ENCODE data around the gene TREM1.

Gene TREM1

GRCh38 chr6:41286544-41287346, at the start of gene TREM1:
Gene TREM1, minus strand, starts transcription at chr6:41286682. Its CDS starts 27 bp downstream, at chr6:41286655.
- TF ChIP-seq, protein P1, sequence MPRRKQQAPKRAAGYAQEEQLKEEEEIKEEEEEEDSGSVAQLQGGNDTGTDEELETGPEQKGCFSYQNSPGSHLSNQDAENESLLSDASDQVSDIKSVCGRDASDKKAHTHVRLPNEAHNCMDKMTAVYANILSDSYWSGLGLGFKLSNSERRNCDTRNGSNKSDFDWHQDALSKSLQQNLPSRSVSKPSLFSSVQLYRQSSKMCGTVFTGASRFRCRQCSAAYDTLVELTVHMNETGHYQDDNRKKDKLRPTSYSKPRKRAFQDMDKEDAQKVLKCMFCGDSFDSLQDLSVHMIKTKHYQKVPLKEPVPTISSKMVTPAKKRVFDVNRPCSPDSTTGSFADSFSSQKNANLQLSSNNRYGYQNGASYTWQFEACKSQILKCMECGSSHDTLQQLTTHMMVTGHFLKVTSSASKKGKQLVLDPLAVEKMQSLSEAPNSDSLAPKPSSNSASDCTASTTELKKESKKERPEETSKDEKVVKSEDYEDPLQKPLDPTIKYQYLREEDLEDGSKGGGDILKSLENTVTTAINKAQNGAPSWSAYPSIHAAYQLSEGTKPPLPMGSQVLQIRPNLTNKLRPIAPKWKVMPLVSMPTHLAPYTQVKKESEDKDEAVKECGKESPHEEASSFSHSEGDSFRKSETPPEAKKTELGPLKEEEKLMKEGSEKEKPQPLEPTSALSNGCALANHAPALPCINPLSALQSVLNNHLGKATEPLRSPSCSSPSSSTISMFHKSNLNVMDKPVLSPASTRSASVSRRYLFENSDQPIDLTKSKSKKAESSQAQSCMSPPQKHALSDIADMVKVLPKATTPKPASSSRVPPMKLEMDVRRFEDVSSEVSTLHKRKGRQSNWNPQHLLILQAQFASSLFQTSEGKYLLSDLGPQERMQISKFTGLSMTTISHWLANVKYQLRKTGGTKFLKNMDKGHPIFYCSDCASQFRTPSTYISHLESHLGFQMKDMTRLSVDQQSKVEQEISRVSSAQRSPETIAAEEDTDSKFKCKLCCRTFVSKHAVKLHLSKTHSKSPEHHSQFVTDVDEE (CRISPR knock-in tag; IDR thresholded peaks at IDR 0.05) = no peak
- TF ChIP-seq GLIS3 (CRISPR knock-in tag; IDR thresholded peaks at IDR 0.05) (no peak), SNAI2 (CRISPR knock-in tag; IDR thresholded peaks at IDR 0.05) (no peak), TOX (CRISPR knock-in tag; IDR thresholded peaks at IDR 0.05; ENCODE audit: borderline replicate concordance) (no peak), ZNF565 (CRISPR knock-in tag; conservative IDR thresholded peaks at IDR 0.05; ENCODE audit: low read depth) (no peak), ISL1 (CRISPR knock-in tag; IDR thresholded peaks at IDR 0.05) (no peak), ZC3H10 (CRISPR knock-in tag; IDR thresholded peaks at IDR 0.05) (no peak), ARNTL (CRISPR knock-in tag; IDR thresholded peaks at IDR 0.05; ENCODE audit: borderline replicate concordance, low read depth) (no peak)
- TF ChIP-seq, protein P2, sequence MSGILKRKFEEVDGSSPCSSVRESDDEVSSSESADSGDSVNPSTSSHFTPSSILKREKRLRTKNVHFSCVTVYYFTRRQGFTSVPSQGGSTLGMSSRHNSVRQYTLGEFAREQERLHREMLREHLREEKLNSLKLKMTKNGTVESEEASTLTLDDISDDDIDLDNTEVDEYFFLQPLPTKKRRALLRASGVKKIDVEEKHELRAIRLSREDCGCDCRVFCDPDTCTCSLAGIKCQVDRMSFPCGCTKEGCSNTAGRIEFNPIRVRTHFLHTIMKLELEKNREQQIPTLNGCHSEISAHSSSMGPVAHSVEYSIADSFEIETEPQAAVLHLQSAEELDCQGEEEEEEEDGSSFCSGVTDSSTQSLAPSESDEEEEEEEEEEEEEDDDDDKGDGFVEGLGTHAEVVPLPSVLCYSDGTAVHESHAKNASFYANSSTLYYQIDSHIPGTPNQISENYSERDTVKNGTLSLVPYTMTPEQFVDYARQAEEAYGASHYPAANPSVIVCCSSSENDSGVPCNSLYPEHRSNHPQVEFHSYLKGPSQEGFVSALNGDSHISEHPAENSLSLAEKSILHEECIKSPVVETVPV (CRISPR knock-in tag; IDR thresholded peaks at IDR 0.05) = no peak
- TF ChIP-seq, protein P3, sequence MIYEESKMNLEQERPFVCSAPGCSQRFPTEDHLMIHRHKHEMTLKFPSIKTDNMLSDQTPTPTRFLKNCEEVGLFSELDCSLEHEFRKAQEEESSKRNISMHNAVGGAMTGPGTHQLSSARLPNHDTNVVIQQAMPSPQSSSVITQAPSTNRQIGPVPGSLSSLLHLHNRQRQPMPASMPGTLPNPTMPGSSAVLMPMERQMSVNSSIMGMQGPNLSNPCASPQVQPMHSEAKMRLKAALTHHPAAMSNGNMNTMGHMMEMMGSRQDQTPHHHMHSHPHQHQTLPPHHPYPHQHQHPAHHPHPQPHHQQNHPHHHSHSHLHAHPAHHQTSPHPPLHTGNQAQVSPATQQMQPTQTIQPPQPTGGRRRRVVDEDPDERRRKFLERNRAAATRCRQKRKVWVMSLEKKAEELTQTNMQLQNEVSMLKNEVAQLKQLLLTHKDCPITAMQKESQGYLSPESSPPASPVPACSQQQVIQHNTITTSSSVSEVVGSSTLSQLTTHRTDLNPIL (CRISPR knock-in tag; IDR thresholded peaks at IDR 0.05; ENCODE audit: low read depth) = no peak
- no peak for ATAC-seq

DNA sequence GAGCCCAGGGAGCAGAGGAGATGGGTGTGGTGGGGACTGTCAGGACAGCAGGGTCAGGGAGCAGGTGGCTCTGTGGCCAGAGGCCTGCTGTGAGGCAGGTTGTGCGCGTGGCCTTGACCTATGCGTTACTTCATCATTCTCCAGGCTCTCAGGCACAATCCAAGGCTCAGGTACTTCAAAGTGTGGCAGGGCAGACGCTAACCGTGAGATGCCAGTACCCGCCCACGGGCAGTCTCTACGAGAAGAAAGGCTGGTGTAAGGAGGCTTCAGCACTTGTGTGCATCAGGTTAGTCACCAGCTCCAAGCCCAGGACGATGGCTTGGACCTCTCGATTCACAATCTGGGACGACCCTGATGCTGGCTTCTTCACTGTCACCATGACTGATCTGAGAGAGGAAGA, 49.5 kb upstream of the TREM1 start:
- TF ChIP-seq TOX (CRISPR knock-in tag; IDR thresholded peaks at IDR 0.05; ENCODE audit: borderline replicate concordance) = no peak
- no peak for TF ChIP-seq ZFP30 (CRISPR knock-in tag; IDR thresholded peaks at IDR 0.05)
- no peak for TF ChIP-seq CSDC2 (CRISPR knock-in tag; IDR thresholded peaks at IDR 0.05)
- no peak for TF ChIP-seq POU6F1 (CRISPR knock-in tag; IDR thresholded peaks at IDR 0.05; ENCODE audit: borderline replicate concordance, low read depth)
- TF ChIP-seq ZC3H10 (CRISPR knock-in tag; IDR thresholded peaks at IDR 0.05) = no peak
- TF ChIP-seq, protein P1 (CRISPR knock-in tag; IDR thresholded peaks at IDR 0.05) = no peak
- TF ChIP-seq ARNTL (CRISPR knock-in tag; IDR thresholded peaks at IDR 0.05; ENCODE audit: borderline replicate concordance, low read depth) = no peak
- TF ChIP-seq, protein P3 (CRISPR knock-in tag; IDR thresholded peaks at IDR 0.05; ENCODE audit: low read depth) = no peak
- TF ChIP-seq ZFP3 (CRISPR knock-in tag; IDR thresholded peaks at IDR 0.05) = no peak
- no peak for TF ChIP-seq PPARA (CRISPR knock-in tag; IDR thresholded peaks at IDR 0.05; ENCODE audit: borderline replicate concordance)
- TF ChIP-seq, protein P2 (CRISPR knock-in tag; IDR thresholded peaks at IDR 0.05) = no peak
- TF ChIP-seq OSR1 (CRISPR knock-in tag; IDR thresholded peaks at IDR 0.05) = no peak
- no peak for ATAC-seq
